ENCODE measurements around the gene COX6B1.
A peak's percentile ranks its signal among the peaks of the same experiment; 100 is the strongest.
"Not testable (repeated sequence)": the region's sequence is repeated elsewhere in the genome, so short reads cannot be mapped to it uniquely, and the experiment has no call there.

The COX6B1 gene

DNA sequence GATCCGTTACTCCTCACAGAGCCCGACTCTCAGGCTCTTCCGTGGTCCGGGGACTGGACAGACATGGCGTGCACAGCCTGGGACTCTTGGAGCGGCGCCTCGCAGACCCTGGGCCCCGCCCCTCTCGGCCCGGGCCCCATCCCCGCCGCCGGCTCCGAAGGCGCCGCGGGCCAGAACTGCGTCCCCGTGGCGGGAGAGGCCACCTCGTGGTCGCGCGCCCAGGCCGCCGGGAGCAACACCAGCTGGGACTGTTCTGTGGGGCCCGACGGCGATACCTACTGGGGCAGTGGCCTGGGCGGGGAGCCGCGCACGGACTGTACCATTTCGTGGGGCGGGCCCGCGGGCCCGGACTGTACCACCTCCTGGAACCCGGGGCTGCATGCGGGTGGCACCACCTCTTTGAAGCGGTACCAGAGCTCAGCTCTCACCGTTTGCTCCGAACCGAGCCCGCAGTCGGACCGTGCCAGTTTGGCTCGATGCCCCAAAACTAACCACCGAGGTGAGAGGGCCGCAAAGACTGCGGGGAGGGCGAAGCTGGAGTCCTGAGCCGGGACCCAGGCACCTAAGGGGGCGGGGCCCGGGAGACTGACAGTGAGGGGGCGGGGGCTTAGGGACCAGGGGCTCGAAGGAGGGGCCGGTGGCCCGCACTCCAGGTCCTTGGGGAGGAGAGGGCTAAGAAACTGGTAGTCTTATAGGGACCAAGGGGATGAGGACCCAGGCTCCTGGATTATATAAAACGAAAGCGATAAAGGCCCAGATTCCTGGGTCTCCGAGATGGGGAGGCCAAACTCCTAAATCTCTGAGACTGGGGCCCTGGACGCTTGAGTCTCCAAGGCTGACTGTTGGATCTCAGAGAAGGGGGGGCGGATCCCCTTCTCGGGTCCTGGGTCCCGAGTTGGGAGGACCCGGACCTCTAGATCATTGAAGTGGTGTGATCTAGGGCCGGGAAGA is 4.6 kb upstream of the COX6B1 start:
- Histone ChIP-seq H3K36me3 (ENCODE audit: insufficient read depth, insufficient read length, low read length) (peaks cover under 1% of the 10 kb centered on the region), H3K4me1 (ENCODE audit: insufficient read depth, insufficient read length) (peaks cover 10% of the 10 kb centered on the region), H3K4me3 (ENCODE audit: insufficient read length, low read depth) (peak overlapping the region; percentile 46), H3K27me3 (ENCODE audit: insufficient read depth, insufficient read length) (no peaks in the 10 kb centered on the region), H3K9ac (ENCODE audit: insufficient read length, low read depth) (peak overlapping the region; percentile 72), H3K9me3 (ENCODE audit: insufficient read depth, low read length) (no peaks in the 10 kb centered on the region)
- TF ChIP-seq YY1 (IDR thresholded peaks at IDR 0.05; ENCODE audit: insufficient read depth, insufficient read length) (no peak), ZNF274 (IDR thresholded peaks at IDR 0.05; ENCODE audit: low read depth, low read length) (no peak), SUZ12 (IDR thresholded peaks at IDR 0.05; ENCODE audit: extremely low read depth, insufficient read depth, insufficient read length) (no peak)
- peak; percentile 47 for DNase-seq (ENCODE audit: low read depth, low spot score)

DNA sequence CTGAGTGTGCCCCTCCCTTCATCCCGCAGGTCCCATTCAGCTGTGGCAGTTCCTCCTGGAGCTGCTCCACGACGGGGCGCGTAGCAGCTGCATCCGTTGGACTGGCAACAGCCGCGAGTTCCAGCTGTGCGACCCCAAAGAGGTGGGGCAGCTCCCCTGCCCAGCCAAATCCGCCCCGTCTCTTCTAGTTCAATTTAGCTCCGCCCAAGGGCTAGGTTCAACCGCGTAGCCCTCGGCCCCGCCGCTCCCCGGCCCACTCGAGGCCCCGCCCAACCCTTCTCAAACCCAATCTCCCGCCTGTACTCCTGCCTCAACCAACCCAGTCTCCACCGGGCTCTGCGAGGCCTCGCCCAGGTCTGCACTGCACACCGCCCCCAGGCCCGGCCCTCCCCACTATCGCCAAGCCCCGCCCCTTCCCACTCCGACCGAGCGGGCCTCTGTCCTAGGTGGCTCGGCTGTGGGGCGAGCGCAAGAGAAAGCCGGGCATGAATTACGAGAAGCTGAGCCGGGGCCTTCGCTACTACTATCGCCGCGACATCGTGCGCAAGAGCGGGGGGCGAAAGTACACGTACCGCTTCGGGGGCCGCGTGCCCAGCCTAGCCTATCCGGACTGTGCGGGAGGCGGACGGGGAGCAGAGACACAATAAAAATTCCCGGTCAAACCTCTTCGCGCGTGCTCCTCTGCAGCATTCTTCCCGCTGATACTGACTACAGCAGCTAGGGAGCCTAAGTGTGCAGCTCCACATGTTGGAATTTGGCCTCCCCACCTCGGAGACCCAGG is 3.7 kb upstream of the COX6B1 start:
- peaks cover 9% of the 10 kb centered on the region for H3K4me1 ChIP-seq (ENCODE audit: insufficient read depth, insufficient read length)
- DNase-seq (ENCODE audit: low read depth, low spot score): peak; percentile 68

DNA sequence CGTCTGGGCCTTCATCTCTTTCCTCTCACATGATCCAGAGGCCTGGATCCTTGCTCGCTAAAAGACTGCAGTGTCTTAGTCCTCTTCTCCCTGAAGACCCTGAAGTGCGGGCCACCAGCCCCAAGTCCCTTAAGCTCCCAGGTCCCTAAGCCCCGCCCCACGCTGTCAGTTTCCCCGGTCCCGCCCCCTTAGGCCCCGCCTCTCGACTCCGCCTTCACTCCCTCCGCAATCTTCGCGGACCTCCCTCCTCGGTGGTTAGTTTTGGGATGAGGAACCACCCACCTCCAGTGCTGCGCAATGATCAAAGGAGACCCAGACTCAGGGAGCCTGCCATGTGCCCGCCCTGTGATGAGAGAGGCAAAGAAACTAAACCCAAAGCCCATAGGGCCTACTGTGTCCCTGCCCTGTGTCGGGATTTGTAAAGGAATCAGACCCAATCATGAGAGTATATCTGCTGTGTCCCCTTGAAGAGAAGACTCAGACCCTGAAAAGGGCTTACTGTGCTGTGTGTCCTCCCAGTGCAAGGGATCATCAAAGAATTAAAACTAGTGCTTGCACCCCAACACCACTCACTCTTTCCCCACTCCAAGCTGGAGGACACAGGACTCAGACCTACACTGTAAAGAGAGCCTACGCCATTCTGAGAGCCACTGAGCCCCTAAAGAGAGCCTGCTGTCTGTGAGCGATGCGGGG is 3.0 kb upstream of the COX6B1 start:
- peak overlapping the region; percentile 58 for H3K9ac ChIP-seq (ENCODE audit: insufficient read length, low read depth)
- no peak for TF ChIP-seq ZNF274 (IDR thresholded peaks at IDR 0.05; ENCODE audit: low read depth, low read length)
- no peak for TF ChIP-seq YY1 (IDR thresholded peaks at IDR 0.05; ENCODE audit: insufficient read depth, insufficient read length)
- no peak for TF ChIP-seq SUZ12 (IDR thresholded peaks at IDR 0.05; ENCODE audit: extremely low read depth, insufficient read depth, insufficient read length)
- DNase-seq (ENCODE audit: low read depth, low spot score): peak; percentile 43
- peak overlapping the region; percentile 56 for H3K4me3 ChIP-seq (ENCODE audit: insufficient read length, low read depth)
- no peaks in the 10 kb centered on the region for H3K9me3 ChIP-seq (ENCODE audit: insufficient read depth, low read length)
- peaks cover 9% of the 10 kb centered on the region for H3K4me1 ChIP-seq (ENCODE audit: insufficient read depth, insufficient read length)
- H3K27me3 ChIP-seq (ENCODE audit: insufficient read depth, insufficient read length): no peaks in the 10 kb centered on the region
- H3K36me3 ChIP-seq (ENCODE audit: insufficient read depth, insufficient read length, low read length): no peaks in the 10 kb centered on the region

More for the DNA sequence above, 3.7 kb upstream of the COX6B1 start:
- TF ChIP-seq YY1 (IDR thresholded peaks at IDR 0.05; ENCODE audit: insufficient read depth, insufficient read length) (no peak), SUZ12 (IDR thresholded peaks at IDR 0.05; ENCODE audit: extremely low read depth, insufficient read depth, insufficient read length) (no peak), ZNF274 (IDR thresholded peaks at IDR 0.05; ENCODE audit: low read depth, low read length) (no peak)
- Histone ChIP-seq H3K4me3 (ENCODE audit: insufficient read length, low read depth) (peak overlapping the region; percentile 56), H3K27me3 (ENCODE audit: insufficient read depth, insufficient read length) (no peaks in the 10 kb centered on the region), H3K9me3 (ENCODE audit: insufficient read depth, low read length) (no peaks in the 10 kb centered on the region), H3K9ac (ENCODE audit: insufficient read length, low read depth) (peak overlapping the region; percentile 72), H3K36me3 (ENCODE audit: insufficient read depth, insufficient read length, low read length) (no peaks in the 10 kb centered on the region)

DNA sequence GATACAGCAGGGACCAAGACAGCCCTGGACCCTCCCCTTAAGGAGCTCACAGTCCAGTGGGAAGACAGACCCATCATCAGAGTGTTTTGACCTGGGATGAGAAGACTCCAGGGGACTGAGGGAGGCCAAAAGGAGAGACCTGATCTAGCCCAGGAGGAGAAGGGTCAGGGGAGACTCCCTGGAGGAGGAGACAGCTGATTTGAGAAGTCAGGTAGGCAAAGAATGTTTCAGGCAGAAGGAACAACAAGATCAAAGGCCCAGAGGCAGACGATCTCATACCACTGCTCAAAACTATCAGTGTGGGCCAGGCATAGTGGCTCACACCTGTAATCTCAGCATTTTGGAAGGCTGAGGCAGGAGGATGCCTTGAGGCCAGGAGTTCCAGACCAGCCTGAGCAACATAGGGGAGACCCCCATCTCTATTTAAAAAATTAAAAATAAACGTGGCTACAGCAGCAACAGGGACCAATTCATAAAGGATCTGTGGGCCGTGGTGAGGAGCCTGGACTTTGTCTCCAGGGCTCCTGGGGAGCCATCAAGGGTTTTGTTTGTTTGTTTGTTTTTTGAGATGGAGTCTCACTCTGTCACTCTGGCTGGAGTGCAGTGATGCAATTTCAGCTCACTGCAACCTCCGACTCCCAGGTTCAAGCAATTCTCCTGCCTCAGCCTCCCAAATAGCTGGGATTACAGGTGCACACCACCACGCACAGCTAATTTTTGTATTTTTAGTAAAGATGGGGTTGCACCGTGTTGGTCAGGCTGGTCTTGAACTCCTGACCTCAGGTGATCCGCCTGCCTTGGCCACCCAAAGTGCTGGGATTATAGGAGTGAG is 2.2 kb upstream of the COX6B1 start:
- DNase-seq (ENCODE audit: low read depth, low spot score): no peak
- TF ChIP-seq YY1 (IDR thresholded peaks at IDR 0.05; ENCODE audit: insufficient read depth, insufficient read length): no peak
- Histone ChIP-seq H3K4me1 (ENCODE audit: insufficient read depth, insufficient read length) (peaks cover 9% of the 10 kb centered on the region), H3K27me3 (ENCODE audit: insufficient read depth, insufficient read length) (no peaks in the 10 kb centered on the region), H3K36me3 (ENCODE audit: insufficient read depth, insufficient read length, low read length) (peaks cover 3% of the 10 kb centered on the region), H3K9me3 (ENCODE audit: insufficient read depth, low read length) (no peaks in the 10 kb centered on the region), H3K9ac (ENCODE audit: insufficient read length, low read depth) (no peak overlapping the region), H3K4me3 (ENCODE audit: insufficient read length, low read depth) (peak overlapping the region; percentile 1)

DNA sequence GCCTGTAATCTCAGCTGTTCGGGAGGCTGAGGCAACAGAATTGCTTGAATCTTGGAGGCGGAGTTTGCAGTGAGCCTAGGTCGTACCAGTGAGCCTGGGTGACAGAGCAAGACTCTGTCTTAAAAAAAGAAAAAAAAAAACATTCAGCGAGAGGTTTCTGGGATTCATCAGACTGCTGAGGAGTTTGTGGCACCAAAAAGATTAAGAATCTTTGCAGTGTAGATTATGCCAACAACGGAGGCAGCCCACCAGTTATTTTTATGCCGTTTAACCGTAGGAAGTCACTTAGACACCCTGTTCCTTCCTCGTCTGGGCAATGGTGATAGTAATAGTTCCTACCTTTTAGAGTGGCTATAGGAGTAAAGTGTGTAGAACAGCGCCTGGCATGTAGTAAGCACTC is 2.5 kb downstream of the COX6B1 start:
- Histone ChIP-seq H3K4me3 (ENCODE audit: insufficient read length, low read depth) (no peak overlapping the region), H3K36me3 (ENCODE audit: insufficient read depth, insufficient read length, low read length) (peaks cover 32% of the 10 kb centered on the region), H3K9me3 (ENCODE audit: insufficient read depth, low read length) (no peaks in the 10 kb centered on the region), H3K27me3 (ENCODE audit: insufficient read depth, insufficient read length) (no peaks in the 10 kb centered on the region), H3K9ac (ENCODE audit: insufficient read length, low read depth) (no peak overlapping the region), H3K4me1 (ENCODE audit: insufficient read depth, insufficient read length) (peaks cover 3% of the 10 kb centered on the region)
- DNase-seq (ENCODE audit: low read depth, low spot score): no peak
- TF ChIP-seq YY1 (IDR thresholded peaks at IDR 0.05; ENCODE audit: insufficient read depth, insufficient read length): no peak
- no peak for TF ChIP-seq ZNF274 (IDR thresholded peaks at IDR 0.05; ENCODE audit: low read depth, low read length)
- no peak for TF ChIP-seq SUZ12 (IDR thresholded peaks at IDR 0.05; ENCODE audit: extremely low read depth, insufficient read depth, insufficient read length)

- H3K36me3 ChIP-seq (ENCODE audit: insufficient read depth, insufficient read length, low read length): peaks cover 56% of the 10 kb centered on the region
- H3K9ac ChIP-seq (ENCODE audit: insufficient read length, low read depth); H3K27me3 ChIP-seq (ENCODE audit: insufficient read depth, insufficient read length); H3K4me3 ChIP-seq (ENCODE audit: insufficient read length, low read depth); DNase-seq (ENCODE audit: low read depth, low spot score); H3K9me3 ChIP-seq (ENCODE audit: insufficient read depth, low read length); H3K4me1 ChIP-seq (ENCODE audit: insufficient read depth, insufficient read length): not testable (repeated sequence)
Measured at GRCh38 chr19:35654828-35655227, 6.7 kb downstream of the COX6B1 start.
